Retina (tissue), 1 donor: ENCODE measurements around the gene GATA3.

Experiments
- DNase-seq: peaks from one replicate; pipeline ENCODE4 v3.0.0-alpha.2; 2016

Gene GATA3

GRCh38 chr10:8037941-8038894 is 16.3 kb upstream of the GATA3 start:
- DNase-seq, result peak; percentile 48

- DNase-seq, result peak; percentile 67
These were observed 15.1 kb upstream of the GATA3 start for GRCh38 chr10:8039321-8039881.

- no peak for DNase-seq
These were observed 13.8 kb upstream of the GATA3 start for GRCh38 chr10:8040651-8041050.

- peak; percentile 39 for DNase-seq
These were observed 13.1 kb upstream of the GATA3 start for GRCh38 chr10:8041284-8041991.

GRCh38 chr10:8041992-8042720 is 12.3 kb upstream of the GATA3 start:
- peak; percentile 51 for DNase-seq

- peak; percentile 68 for DNase-seq
These were observed 11.5 kb upstream of the GATA3 start for GRCh38 chr10:8042721-8043568.

- DNase-seq, result peak; percentile 44
These were observed 10.8 kb upstream of the GATA3 start for GRCh38 chr10:8043569-8044306.

GRCh38 chr10:8044331-8044907 is 10.1 kb upstream of the GATA3 start:
- peak; percentile 27 for DNase-seq

- DNase-seq, result peak; percentile 76
These were observed 9.4 kb upstream of the GATA3 start for GRCh38 chr10:8044908-8045725.

- DNase-seq, result no peak
These were observed 8.6 kb upstream of the GATA3 start for GRCh38 chr10:8045726-8046494.

- DNase-seq, result peak; percentile 70
These were observed 6.8 kb upstream of the GATA3 start for GRCh38 chr10:8047452-8048280.

GRCh38 chr10:8048281-8049008 is 6.0 kb upstream of the GATA3 start:
- no peak for DNase-seq

- DNase-seq, result peak; percentile 41
These were observed 5.2 kb upstream of the GATA3 start for GRCh38 chr10:8049045-8049864.

GRCh38 chr10:8049865-8050555 is 4.5 kb upstream of the GATA3 start:
- peak; percentile 87 for DNase-seq

- DNase-seq, result no peak
These were observed 3.9 kb upstream of the GATA3 start for GRCh38 chr10:8050556-8051108.
